ENCODE data around the gene MT2A. TPM values are rescaled to one million over a fixed set of nuclear protein-coding genes. Genes with fewer than 3 reads are reported as not detected.
"Not testable (repeated sequence)": the region's sequence is repeated elsewhere in the genome, so short reads cannot be mapped to it uniquely, and the experiment has no call there.

MT2A gene
- total RNA-seq (10 to 100 TPM; 36.4 to 43.4 TPM), total RNA-seq (1.0 to 9.6 reads per million in 2 donors)

DNA sequence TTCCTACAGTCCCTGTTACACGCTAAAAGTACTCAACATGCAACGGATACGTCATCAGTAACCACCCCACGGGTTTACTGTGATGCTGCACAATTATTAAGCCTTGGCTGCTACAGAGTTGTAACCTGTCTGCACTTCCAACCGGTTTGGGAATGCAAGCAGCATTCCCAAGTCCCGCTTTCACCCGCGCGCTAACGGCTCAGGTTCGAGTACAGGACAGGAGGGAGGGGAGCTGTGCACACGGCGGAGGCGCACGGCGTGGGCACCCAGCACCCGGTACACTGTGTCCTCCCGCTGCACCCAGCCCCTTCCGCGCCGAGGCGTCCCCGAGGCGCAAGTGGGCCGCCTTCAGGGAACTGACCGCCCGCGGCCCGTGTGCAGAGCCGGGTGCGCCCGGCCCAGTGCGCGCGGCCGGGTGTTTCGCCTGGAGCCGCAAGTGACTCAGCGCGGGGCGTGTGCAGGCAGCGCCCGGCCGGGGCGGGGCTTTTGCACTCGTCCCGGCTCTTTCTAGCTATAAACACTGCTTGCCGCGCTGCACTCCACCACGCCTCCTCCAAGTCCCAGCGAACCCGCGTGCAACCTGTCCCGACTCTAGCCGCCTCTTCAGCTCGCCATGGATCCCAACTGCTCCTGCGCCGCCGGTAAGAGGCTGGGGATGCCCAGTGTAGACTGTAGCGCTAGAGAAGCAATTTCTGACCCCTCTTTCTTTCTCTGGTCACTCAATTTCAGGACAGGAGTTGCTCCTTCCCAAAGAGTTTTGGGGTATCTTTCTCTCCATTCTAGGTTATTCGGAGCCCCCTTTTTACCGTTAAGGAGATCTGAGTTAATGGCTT, at the start of gene MT2A:
Gene MT2A (plus strand): TSS at position 542 of the 833 bp plus-strand sequence. CDS start 72 bp downstream, at position 614.
- H3K9me3 ChIP-seq (ENCODE audit: control insufficient read depth, low read length, poor library complexity, severe bottlenecking), result no peaks in the 10 kb centered on the region
- peak within 1 kb of the TSS; percentile 97 for H3K4me3 Mint-ChIP-seq
- H3K4me1 Mint-ChIP-seq, result peaks cover 41% of the 10 kb centered on the region
- peak within 1 kb of the TSS; percentile 97 for H3K27ac Mint-ChIP-seq
- no peaks in the 10 kb centered on the region for H3K36me3 Mint-ChIP-seq (ENCODE audit: low read depth)
- H3K27me3 Mint-ChIP-seq, result no peaks in the 10 kb centered on the region
- DNase-seq (peak; percentile 73 to 79 (median 76)), ATAC-seq (peak; percentile 85)

DNA sequence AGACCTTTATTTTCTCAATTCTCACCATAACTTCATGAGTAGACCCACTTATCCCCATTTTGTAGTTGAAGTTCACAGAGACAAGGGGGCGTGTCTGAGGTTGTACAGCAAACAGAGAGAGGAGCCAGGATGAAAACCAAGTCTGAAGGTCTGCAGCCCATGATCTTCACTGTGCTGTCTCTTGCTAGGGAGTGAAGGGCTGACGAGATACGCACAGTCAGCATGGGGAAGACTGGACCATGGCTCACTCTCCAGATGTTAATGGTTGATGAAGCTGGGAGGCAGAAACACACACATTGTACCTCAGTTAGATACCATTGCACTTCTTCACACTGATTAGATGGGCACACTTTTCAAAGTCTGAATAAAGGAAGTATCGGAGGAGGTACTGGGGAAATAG, 49.3 kb upstream of the MT2A start:
- no peaks in the 10 kb centered on the region for H3K9me3 ChIP-seq (ENCODE audit: control insufficient read depth, low read length, poor library complexity, severe bottlenecking)
- Mint-ChIP-seq H3K27ac (no peak overlapping the region), H3K36me3 (ENCODE audit: low read depth) (peaks cover 5% of the 10 kb centered on the region), H3K4me1 (peaks cover 3% of the 10 kb centered on the region), H3K27me3 (peaks cover 57% of the 10 kb centered on the region), H3K4me3 (no peak overlapping the region)
- DNase-seq (no peak), ATAC-seq (no peak)

DNA sequence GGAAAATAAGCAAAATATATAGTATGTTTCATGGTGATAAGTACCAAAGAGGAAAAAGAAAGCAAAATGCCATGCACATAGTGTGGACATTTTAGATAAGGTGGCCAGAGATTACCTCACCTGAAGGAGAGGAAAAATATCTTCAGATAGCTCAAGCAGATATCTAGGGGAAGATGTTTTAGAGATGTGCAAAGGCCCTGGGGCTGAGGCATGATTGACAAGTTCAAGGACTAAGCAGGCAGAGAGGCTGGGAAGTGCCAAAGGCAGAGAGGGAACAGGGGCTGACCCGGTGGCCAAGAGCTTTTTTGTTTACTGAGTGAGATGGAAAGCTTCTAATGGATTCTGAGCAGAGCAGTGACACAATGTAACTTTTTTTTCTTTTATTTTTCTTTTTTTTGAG, 47.9 kb upstream of the MT2A start:
- ATAC-seq (no peak), DNase-seq (no peak)
- Mint-ChIP-seq H3K27ac (no peak overlapping the region), H3K27me3 (peaks cover 48% of the 10 kb centered on the region), H3K36me3 (ENCODE audit: low read depth) (peaks cover 5% of the 10 kb centered on the region), H3K4me3 (no peak overlapping the region), H3K4me1 (peaks cover 3% of the 10 kb centered on the region)
- no peaks in the 10 kb centered on the region for H3K9me3 ChIP-seq (ENCODE audit: control insufficient read depth, low read length, poor library complexity, severe bottlenecking)

DNA sequence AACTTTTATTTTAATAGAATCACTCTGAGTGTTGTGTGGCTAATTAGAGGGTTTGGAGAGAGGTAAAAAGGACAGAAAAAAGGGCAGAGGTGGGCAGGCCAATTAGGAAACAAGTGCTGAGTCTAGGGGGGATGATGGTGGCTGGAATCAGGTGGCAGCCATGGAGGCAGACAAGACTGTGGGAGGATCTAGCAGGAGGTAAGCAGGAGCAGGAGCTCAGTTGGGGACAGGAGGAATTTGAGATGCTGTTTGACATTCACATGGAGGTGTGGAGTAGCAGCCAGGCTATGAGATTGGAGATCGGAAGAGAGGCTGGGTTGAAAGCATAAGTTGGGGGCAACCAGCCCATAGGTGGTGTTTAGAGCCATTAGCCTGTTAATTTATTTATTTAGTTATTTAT, 47.3 kb upstream of the MT2A start:
- H3K27ac Mint-ChIP-seq, result no peak overlapping the region
- H3K4me1 Mint-ChIP-seq, result peaks cover 3% of the 10 kb centered on the region
- no peak overlapping the region for H3K4me3 Mint-ChIP-seq
- peaks cover 44% of the 10 kb centered on the region for H3K27me3 Mint-ChIP-seq
- no peaks in the 10 kb centered on the region for H3K9me3 ChIP-seq (ENCODE audit: control insufficient read depth, low read length, poor library complexity, severe bottlenecking)
- DNase-seq (no peak), ATAC-seq (no peak)
- peaks cover 5% of the 10 kb centered on the region for H3K36me3 Mint-ChIP-seq (ENCODE audit: low read depth)

DNA sequence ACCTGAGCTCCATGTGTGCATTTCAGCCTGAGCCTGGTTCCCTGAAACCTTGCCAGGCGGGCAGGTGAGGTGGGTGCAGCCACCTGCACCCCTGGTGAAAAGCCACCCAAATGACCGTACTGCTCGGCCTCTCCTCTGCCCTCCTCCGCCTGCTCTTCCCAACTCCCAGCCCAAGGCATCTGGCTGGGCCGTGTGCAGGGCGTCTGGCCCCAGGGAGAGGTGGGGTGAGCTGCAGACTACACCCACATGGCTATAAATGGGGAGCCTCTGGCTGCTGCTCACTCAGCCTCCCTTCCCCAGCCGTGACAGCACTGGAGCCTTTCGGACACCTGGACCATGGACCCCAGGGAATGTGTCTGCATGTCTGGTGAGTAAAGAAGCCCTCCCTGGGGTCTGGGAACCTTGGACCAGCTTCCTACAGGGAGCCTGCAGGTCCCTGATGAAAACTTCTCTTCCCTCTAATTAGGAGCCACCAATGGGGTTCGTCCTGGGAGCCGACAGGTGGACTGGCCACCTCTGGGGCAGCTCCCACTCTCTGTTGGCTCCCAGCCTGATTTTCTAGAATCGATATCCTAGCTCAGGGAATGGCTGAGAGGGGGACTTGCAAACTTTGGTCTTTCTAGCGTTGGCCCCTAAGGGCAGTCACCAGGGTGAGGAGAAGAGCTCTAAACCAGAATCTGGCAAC, 43.4 kb upstream of the MT2A start, which contains the start of gene MT4:
Gene MT4 (plus strand): TSS at position 281 of the 685 bp plus-strand sequence. CDS start 56 bp downstream, at position 337.
- H3K27ac Mint-ChIP-seq, result no peak within 1 kb of the TSS

DNA sequence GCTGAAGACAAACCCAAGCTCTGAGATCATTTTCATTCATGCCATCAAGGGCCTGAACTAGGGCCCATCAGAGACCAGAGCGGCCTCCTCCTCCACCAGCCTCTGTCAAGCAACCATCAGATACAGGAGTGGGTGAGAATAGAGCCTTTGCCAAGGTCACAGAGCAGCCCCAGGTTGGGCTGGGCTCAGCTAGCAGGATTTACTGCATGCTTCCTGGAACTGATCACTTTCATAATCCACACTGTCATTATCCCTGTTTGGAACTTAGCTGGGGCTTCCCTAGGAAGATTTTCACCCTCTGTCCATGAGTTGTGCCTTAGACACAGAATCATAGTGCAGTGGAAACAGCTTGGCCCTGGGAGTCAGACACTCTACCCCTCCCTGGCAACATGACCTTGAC, 38.4 kb upstream of the MT2A start:
- Mint-ChIP-seq H3K4me1 (peaks cover 4% of the 10 kb centered on the region), H3K36me3 (ENCODE audit: low read depth) (no peaks in the 10 kb centered on the region)
- ATAC-seq, result no peak

More for the DNA sequence above, 43.4 kb upstream of the MT2A start, which contains the start of gene MT4:
- no peak within 1 kb of the TSS for H3K4me3 Mint-ChIP-seq
- ATAC-seq, result no peak
- peaks cover 4% of the 10 kb centered on the region for H3K4me1 Mint-ChIP-seq
- no peak for DNase-seq
- peaks cover 5% of the 10 kb centered on the region for H3K36me3 Mint-ChIP-seq (ENCODE audit: low read depth)
- H3K27me3 Mint-ChIP-seq, result peaks cover 19% of the 10 kb centered on the region
- H3K9me3 ChIP-seq (ENCODE audit: control insufficient read depth, low read length, poor library complexity, severe bottlenecking), result no peaks in the 10 kb centered on the region

DNA sequence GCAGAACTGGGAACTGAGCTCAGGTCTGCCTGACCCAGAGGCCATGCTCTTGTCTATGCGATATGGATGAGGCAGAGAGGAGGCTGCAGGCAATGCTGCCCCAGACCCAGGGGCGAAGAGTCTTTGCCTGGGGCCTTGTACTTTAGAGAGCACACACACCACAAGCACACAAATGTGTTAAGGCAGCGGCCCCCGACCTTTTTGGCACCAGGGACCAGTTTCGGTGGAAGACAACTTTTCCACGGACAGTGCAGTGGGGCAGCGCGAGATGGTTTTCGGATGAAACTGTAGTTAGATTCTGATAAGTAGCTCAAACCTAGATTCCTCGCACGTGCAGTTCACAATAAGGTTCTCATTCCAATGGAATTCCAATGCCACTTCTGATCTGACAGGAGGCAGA, 36.9 kb upstream of the MT2A start:
- H3K9me3 ChIP-seq (ENCODE audit: control insufficient read depth, low read length, poor library complexity, severe bottlenecking), result no peaks in the 10 kb centered on the region
- DNase-seq, result no peak
- Mint-ChIP-seq H3K27ac (no peak overlapping the region), H3K4me1 (peaks cover under 1% of the 10 kb centered on the region), H3K27me3 (no peaks in the 10 kb centered on the region), H3K36me3 (ENCODE audit: low read depth) (peaks cover 2% of the 10 kb centered on the region), H3K4me3 (no peak overlapping the region)
- ATAC-seq, result no peak

More for the DNA sequence above, 38.4 kb upstream of the MT2A start:
- H3K27ac Mint-ChIP-seq, result no peak overlapping the region
- no peaks in the 10 kb centered on the region for H3K9me3 ChIP-seq (ENCODE audit: control insufficient read depth, low read length, poor library complexity, severe bottlenecking)
- peaks cover 7% of the 10 kb centered on the region for H3K27me3 Mint-ChIP-seq
- no peak overlapping the region for H3K4me3 Mint-ChIP-seq
- DNase-seq, result no peak

DNA sequence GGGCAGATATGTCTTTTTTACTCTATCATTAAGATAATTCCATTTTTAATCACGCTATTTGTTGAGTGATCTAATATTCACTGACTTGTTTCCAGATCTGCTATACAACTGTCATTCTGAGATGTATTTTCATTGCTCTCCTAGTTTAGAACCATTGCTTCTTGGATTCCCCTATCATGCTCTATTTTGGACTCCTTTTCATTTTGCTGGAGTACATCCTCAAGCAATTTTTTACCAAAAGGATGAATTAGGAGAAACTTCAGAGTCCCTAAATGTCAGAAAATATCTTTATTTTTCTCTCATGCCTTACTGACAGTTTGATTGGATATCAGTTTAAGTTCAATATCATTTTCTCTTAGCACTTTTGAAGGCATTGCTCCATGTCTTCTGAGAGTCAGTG, 33.8 kb upstream of the MT2A start:
- ATAC-seq, result no peak
- H3K4me1 Mint-ChIP-seq, result peaks cover 9% of the 10 kb centered on the region
- no peaks in the 10 kb centered on the region for H3K9me3 ChIP-seq (ENCODE audit: control insufficient read depth, low read length, poor library complexity, severe bottlenecking)
- DNase-seq, result no peak
- H3K4me3 Mint-ChIP-seq, result no peak overlapping the region
- no peak overlapping the region for H3K27ac Mint-ChIP-seq
- no peaks in the 10 kb centered on the region for H3K27me3 Mint-ChIP-seq
- H3K36me3 Mint-ChIP-seq (ENCODE audit: low read depth), result peaks cover 2% of the 10 kb centered on the region

DNA sequence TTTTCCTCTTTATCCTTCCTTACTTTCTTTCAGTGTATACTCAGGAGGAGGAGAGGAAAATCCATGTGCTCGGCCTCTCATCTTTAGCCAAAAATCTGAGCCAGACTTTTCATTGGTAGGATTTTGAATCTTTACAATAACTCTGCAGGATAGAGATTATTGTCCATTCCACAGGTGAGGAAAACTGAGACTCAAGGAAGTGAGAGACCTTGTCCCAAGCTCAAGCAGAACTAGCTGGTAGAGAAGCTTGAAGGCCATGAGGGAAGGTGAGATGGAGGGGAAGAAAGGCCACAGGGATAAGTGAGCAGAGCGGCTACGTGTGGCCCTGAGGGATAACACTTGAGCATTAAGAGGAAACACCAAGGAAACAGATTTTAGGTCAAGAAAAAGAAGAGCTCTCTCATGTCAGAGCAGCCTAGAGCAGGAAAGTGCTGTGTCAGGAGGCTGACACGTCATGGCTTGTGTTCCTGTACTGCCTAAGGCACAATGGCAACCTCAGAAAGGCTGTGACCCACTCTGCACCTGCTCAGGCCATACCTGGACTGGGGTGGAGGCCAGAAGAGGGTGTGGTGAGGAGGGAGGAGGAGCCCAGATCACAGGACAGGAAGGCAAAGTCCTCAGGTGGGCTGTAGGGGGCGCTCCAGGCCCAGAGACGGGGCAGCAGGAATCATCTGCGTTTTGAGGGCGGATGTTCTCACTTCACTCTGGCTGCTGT, 31.6 kb upstream of the MT2A start:
- H3K9me3 ChIP-seq (ENCODE audit: control insufficient read depth, low read length, poor library complexity, severe bottlenecking), result no peaks in the 10 kb centered on the region
- H3K4me1 Mint-ChIP-seq, result peaks cover 9% of the 10 kb centered on the region
- ATAC-seq (peak; percentile 100), DNase-seq (peak; percentile 77 to 82 (median 78))
- peak overlapping the region; percentile 39 for H3K27ac Mint-ChIP-seq
- peaks cover 6% of the 10 kb centered on the region for H3K27me3 Mint-ChIP-seq
- H3K4me3 Mint-ChIP-seq, result no peak overlapping the region
- peaks cover 2% of the 10 kb centered on the region for H3K36me3 Mint-ChIP-seq (ENCODE audit: low read depth)

DNA sequence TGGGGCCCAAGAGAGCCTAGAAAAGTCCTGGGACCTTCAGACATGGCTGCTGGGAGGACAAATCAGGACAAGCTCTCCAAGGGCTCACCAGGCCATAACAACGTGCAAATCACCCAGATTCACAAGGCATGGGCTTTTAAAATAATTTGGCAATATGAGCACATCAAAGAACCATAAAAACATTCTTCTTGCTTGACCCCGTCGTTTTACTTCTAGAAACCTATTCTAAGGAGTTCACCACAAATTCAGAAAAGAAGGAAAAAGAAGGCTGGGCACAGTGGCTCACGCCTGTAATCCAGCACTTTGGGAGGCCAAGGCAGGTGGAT, 31.1 kb upstream of the MT2A start:
- no peaks in the 10 kb centered on the region for H3K9me3 ChIP-seq (ENCODE audit: control insufficient read depth, low read length, poor library complexity, severe bottlenecking)
- DNase-seq (no peak), ATAC-seq (no peak)
- H3K27ac Mint-ChIP-seq, result peak overlapping the region; percentile 39
- H3K4me3 Mint-ChIP-seq, result no peak overlapping the region
- peaks cover 2% of the 10 kb centered on the region for H3K36me3 Mint-ChIP-seq (ENCODE audit: low read depth)
- H3K27me3 Mint-ChIP-seq, result peaks cover 6% of the 10 kb centered on the region
- peaks cover 9% of the 10 kb centered on the region for H3K4me1 Mint-ChIP-seq

DNA sequence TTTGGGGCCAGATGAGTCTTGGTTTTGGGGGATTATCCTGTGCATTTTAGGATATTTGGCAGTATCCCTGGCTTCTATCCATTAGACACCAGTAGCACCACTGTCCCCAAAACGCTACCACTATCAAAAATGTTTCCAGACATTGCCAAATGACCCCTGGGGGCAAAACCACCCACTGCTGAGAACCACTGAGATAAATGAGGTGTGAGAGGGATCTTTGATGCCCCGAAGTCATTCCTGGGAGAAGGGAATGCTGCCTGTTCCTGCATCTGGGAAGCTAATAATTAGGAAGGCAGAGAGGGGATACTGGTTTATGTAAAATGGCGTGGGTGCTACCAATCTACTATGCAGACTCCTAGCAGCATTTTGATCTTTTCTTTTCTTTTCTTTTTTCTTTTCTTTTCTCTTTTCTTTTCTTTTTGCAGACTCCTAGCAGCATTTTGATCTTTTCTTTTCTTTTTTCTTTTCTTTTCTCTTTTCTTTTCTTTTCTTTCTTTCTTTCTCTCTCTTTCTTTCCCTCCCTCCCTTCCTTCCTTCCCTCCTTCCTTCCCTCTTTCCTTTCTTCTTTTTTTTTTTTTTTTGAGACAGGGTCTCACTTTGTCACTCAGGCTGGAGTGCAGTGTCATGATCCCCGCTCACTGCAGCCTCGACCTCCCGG, 27.9 kb upstream of the MT2A start:
- H3K36me3 Mint-ChIP-seq (ENCODE audit: low read depth), result no peaks in the 10 kb centered on the region

DNA sequence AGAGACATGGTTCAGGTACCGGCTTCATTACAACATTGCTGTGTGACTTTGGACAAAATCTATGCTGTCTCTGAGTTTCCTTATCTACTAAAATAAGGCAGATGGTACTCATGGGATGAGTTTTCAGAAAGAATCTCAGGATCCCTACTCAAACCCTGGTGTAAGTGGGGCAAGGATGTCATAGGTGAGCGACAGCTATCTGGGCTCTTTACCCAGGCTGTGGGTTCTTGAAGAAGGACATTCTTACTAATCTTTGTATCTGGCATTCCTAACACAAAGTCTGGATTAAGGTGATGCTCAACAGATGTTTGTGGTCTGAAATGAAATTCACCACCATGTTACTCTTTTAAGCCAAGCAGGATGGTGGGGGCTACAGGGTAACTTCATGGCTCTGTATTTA, 25.5 kb upstream of the MT2A start:
- not testable (repeated sequence) for H3K9me3 ChIP-seq (ENCODE audit: control insufficient read depth, low read length, poor library complexity, severe bottlenecking); ATAC-seq; DNase-seq; H3K4me3 Mint-ChIP-seq; H3K36me3 Mint-ChIP-seq (ENCODE audit: low read depth); H3K4me1 Mint-ChIP-seq
- peak overlapping the region; percentile 1 for H3K27ac Mint-ChIP-seq
- peaks cover 36% of the 10 kb centered on the region for H3K27me3 Mint-ChIP-seq

More for the DNA sequence above, 27.9 kb upstream of the MT2A start:
- Mint-ChIP-seq H3K4me1 (peaks cover 9% of the 10 kb centered on the region), H3K27ac (no peak overlapping the region), H3K4me3 (no peak overlapping the region), H3K27me3 (peaks cover 22% of the 10 kb centered on the region)
- no peak for ATAC-seq
- no peaks in the 10 kb centered on the region for H3K9me3 ChIP-seq (ENCODE audit: control insufficient read depth, low read length, poor library complexity, severe bottlenecking)
- DNase-seq, result no peak
